Raji (cell line): ENCODE results near the gene SLC30A3.

Experiments used
- POLR2A ChIP-seq: IDR thresholded peaks from 2 replicates; pipeline ENCODE4 v1.6.1; 2011; ENCODE audit warnings: low read depth, low read length, control low read depth; ENCODE audit not compliant: insufficient read depth

SLC30A3 gene

GRCh38 chr2:27296481-27296880 is 33.6 kb upstream of the SLC30A3 start:
- no peak for TF ChIP-seq POLR2A

GRCh38 chr2:27294928-27295327 is 32.1 kb upstream of the SLC30A3 start:
- TF ChIP-seq POLR2A: no peak

DNA sequence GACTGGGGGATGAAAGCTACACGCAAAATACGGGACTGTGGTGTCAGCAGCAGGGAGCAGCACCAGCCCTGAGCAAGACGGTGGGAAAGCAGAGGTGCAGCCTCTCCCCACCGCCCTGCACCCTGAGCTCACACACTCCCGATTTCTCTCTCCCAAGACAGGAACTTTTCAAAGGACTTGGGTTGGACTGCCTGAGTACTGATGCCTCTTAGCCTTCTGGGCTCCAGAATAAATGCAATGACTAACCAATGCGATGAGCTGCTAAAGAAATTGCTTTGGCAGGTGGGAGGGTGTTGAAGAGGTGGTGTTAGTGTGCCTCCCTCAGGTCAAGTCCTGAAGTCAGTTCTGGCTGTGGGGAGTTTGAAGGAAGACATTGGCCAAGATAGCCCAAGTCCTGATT is 29.0 kb upstream of the SLC30A3 start:
- no peak for TF ChIP-seq POLR2A

- TF ChIP-seq POLR2A: no peak
These were observed 27.7 kb upstream of the SLC30A3 start for GRCh38 chr2:27290549-27290948.

DNA sequence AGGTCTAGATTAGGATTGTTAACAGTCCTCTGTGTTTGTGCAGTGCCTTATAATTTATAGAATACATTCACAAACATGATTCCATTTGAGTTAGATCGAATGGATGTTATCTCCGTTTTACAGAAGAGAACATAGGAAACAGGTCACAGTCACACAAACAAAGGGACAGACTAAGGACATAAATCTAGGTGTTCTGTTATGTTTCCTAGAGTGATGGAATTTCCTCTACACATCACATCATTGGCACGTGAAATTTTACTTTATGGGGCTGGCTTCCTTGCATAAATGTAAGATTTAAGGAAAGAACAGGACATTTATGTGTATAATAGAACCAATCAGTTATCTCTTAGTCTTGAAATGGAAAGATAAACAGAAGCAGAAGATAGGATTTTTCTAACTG is 25.8 kb upstream of the SLC30A3 start:
- no peak for TF ChIP-seq POLR2A

DNA sequence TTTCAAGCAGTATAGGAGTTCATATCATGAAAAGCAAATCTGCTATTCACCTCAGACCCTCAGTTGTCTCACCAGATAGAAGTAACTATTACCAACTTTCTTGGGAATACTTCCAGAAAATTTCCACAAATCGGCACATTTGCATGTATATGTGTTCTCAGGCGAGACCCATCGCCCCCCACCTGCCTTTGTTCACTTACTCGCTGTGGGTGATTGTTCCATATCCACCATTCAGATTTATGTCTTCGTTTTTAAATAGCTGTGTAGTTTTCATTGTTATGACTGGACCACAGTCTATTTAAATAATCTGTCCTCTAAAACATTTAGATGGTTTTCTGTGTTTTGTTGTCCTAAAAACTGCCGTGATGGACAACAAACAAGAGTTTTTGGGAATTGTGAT is 22.6 kb upstream of the SLC30A3 start:
- no peak for TF ChIP-seq POLR2A

DNA sequence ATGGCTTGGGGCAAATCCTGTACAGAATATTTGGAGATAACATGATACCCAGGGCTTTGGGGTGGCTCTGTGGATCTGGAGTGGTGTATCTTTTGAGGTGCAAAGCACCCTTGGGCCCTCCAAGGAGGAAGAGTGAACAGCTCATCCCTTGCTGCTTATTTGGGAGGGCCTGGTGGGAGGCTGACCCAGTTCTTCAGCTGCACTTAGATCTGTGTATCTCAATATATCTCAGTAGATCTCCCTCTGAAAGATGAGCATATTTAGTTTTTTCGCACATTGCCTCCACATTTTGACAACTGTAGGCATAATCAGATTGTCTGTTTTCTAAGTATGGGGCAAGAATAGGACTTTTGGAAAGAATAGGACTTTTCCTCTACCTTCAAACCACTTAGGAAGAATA is 22.1 kb upstream of the SLC30A3 start:
- TF ChIP-seq POLR2A: no peak

DNA sequence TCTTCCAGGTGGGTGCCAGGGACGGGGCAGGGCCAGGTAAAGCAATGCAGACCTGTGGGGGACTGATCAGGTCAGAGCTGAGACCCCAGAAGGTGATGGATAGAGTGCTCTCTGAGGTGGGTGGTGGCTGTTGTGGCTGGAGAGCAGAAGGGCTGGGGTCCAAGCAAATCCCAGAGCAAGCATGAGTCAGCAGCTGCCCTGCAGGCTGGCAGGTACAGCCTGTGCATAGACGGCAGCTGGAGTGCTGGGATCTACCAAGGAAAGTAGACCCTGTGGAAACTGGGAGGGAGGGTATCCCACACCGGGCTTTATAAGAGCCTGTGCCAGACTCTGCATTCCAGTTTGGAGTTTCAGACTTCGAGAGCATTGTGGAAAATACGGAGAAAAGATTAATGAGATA is 20.0 kb upstream of the SLC30A3 start:
- no peak for TF ChIP-seq POLR2A

- TF ChIP-seq POLR2A: no peak
These were observed 19.2 kb upstream of the SLC30A3 start, which contains the start of gene TRIM54 for GRCh38 chr2:27281855-27282559. TRIM54 (plus strand) TSS chr2:27282429; CDS start chr2:27282732, 303 bp downstream.

GRCh38 chr2:27281442-27281841 is 18.6 kb upstream of the SLC30A3 start:
- TF ChIP-seq POLR2A: no peak

GRCh38 chr2:27280826-27281225 is 18.0 kb upstream of the SLC30A3 start:
- TF ChIP-seq POLR2A: no peak

DNA sequence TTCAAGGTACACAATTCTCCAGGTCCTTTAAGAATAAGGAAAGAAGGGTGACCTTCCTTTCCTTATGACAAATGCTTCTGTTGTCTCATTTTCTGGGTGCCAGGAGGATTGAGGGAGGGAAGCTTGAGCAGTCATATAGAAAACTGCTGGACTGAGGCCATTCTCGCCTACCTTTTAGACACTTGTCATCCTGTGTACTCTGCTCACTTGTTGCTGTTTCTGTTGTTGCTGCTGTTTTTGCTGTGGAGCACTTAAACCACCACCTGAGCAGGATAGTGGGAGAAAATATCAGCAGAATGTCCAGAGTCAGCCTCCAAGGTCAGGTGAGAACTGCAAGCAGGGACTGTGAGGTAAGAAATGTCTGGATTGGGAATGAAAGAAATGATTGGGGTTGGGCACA is 15.2 kb upstream of the SLC30A3 start:
- no peak for TF ChIP-seq POLR2A

GRCh38 chr2:27275211-27276150 is 12.6 kb upstream of the SLC30A3 start, which contains the start of gene DNAJC5G:
DNAJC5G (plus strand) TSS chr2:27275433; CDS start chr2:27276729, 1,296 bp downstream.
- no peak for TF ChIP-seq POLR2A

GRCh38 chr2:27271631-27272340 is 8.9 kb upstream of the SLC30A3 start:
- TF ChIP-seq POLR2A: no peak

DNA sequence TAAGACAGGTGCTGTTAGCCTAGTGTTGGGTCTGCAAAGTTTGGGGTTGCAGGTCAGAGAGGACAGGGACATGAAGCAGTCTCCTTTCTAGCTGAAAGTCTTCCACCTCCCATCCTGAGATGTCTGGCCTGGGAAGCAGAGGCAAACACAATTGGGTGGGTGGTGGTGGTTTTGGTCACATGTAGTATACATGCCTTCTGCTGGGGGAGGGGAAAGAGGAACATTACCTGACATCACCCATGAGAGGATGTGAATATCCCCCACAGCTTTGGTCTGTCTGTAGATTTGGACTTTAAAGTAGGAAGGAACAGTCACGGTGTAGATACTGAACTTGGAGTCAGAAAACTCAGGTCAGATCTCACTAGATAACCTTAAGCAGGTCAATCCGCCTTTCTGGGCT is 7.8 kb upstream of the SLC30A3 start:
- TF ChIP-seq POLR2A: no peak
